Panc1 (cell line): ENCODE measurements around the gene OLFML2A. TPM values are rescaled to one million over a fixed set of nuclear protein-coding genes. Genes with fewer than 3 reads are reported as not detected.

Experiments used
- ATAC-seq: fragments of 200-7000 bp; cut with Tn5 transposase; 2 replicates; pipeline ENCODE4 v1.9.1; 2020; ENCODE audit warnings: mild to moderate bottlenecking, moderate library complexity
- BruUV-seq: library from RNA; stranded (reverse); fragments of 400-500 nt; replicated peaks from 2 replicates; lab custom pipeline; 2021; lab: Mats Ljungman, UMichigan
- CTCF ChIA-PET: fragments of 300-600 bp; sonication (Branson Sonifier 250); formaldehyde crosslinking; loops from one replicate; lab custom pipeline; 2022; ENCODE audit warnings: antibody characterized with exemption; lab: Charles Lee
- POLR2A ChIA-PET: fragments of 300-600 bp; sonication (Branson Sonifier 250); formaldehyde crosslinking; loops from one replicate; lab custom pipeline; 2022; ENCODE audit warnings: antibody characterized with exemption; lab: Charles Lee
- DNase-seq: peaks from one replicate; pipeline ENCODE4 v3.0.0-alpha.2; 2010; ENCODE audit warnings: low read depth, low spot score
- H3K27ac ChIP-seq: 2 replicates; pipeline ENCODE4 v1.5.1; 2011; ENCODE audit warnings: mild to moderate bottlenecking, low read length, inconsistent platforms
- H3K27me3 ChIP-seq: fragments of 200-500 bp; sonication (Bioruptor generic); 2 replicates; pipeline ENCODE4 v1.6.0; 2014; ENCODE audit warnings: low read length, inconsistent platforms; ENCODE audit not compliant: control insufficient read depth, insufficient read depth
- H3K36me3 ChIP-seq: fragments of 200-500 bp; sonication (Bioruptor generic); 2 replicates; pipeline ENCODE4 v1.5.1; 2014; ENCODE audit warnings: inconsistent platforms, mild to moderate bottlenecking, low read length, moderate library complexity; ENCODE audit not compliant: control insufficient read depth, insufficient read depth
- H3K4me1 ChIP-seq: 2 replicates; pipeline ENCODE4 v1.5.1; 2011; ENCODE audit warnings: inconsistent platforms, mild to moderate bottlenecking, low read length, moderate library complexity; ENCODE audit not compliant: control insufficient read depth, insufficient read depth
- H3K4me3 ChIP-seq, 2 experiments: 2 replicates each; pipeline ENCODE4 v1.5.1; 2011 to 2012; ENCODE audit warnings: low read depth in 2 of 2, low read length in 2 of 2, mild to moderate bottlenecking in 2 of 2, inconsistent platforms in 1 of 2, moderate library complexity in 1 of 2
- H3K9me3 ChIP-seq: fragments of 200-500 bp; sonication (Bioruptor generic); 2 replicates; pipeline ENCODE4 v1.5.1; 2014; ENCODE audit warnings: low read depth, mild to moderate bottlenecking, inconsistent platforms, low read length, moderate library complexity; ENCODE audit not compliant: control insufficient read depth, insufficient read depth
- CTCF ChIP-seq: fragments of 450-650 bp; IDR thresholded peaks from 2 replicates; pipeline ENCODE4 v1.5.1; 2017; ENCODE audit warnings: mild to moderate bottlenecking
- POLR2AphosphoS5 ChIP-seq: IDR thresholded peaks from 2 replicates; pipeline ENCODE4 v1.6.1; 2012; ENCODE audit warnings: mild to moderate bottlenecking, low read depth, low read length, moderate library complexity
- REST ChIP-seq, 2 experiments: IDR thresholded peaks; 2 replicates each; pipeline ENCODE4 v1.6.1; 2011 to 2012; ENCODE audit warnings: low read depth in 2 of 2, control low read depth in 1 of 2, low read length in 1 of 2, mild to moderate bottlenecking in 1 of 2, moderate library complexity in 1 of 2; ENCODE audit not compliant: insufficient read depth in 1 of 2
- SIN3A ChIP-seq: IDR thresholded peaks from 2 replicates; pipeline ENCODE4 v1.6.1; 2012; ENCODE audit warnings: low read depth, mild to moderate bottlenecking, low read length, moderate library complexity, borderline replicate concordance; ENCODE audit not compliant: insufficient read depth
- TCF7L2 ChIP-seq: IDR thresholded peaks from 2 replicates; pipeline ENCODE4 v1.6.1; 2011; ENCODE audit warnings: mild to moderate bottlenecking, low read depth, low read length, inconsistent platforms
- in situ Hi-C: cut with HindIII; loops from 2 replicates; pipeline ENCODE4 v1.10.0; 2016; ENCODE audit warnings: low sequenced_read_pairs, low pct_unique_long_range_greater_than_20kb
- intact Hi-C: fragments of 100-400 bp; cut with micrococcal nuclease; formaldehyde crosslinking; loops from one replicate; pipeline ENCODE4 v1.10.0; 2022; ENCODE audit not compliant: unreplicated experiment
- total RNA-seq: library from RNA; stranded (reverse); gene quantifications from one replicate; pipeline ENCODE4 v1.2.1, GENCODE V29; 2021; ENCODE audit not compliant: unreplicated experiment

The OLFML2A gene
- total RNA-seq, 1 experiment from 2014 or later, result 44.5 TPM

- CTCF ChIA-PET, result interaction anchor here (0.7 to 1.8 kb wide), 5 partner anchors 7 to 64 kb away, joined by 3 to 9 read pairs (median 7); partner anchors contain the start of genes OLFML2A and WDR38
- intact Hi-C loops (no loop called here), in situ Hi-C loops (no loop called here)
Measured at GRCh38 chr9:124841075-124841821, 64.3 kb downstream of the OLFML2A start.

More at GRCh38 chr9:124841075-124841821, 64.3 kb downstream of the OLFML2A start:
- no TSS peak for BruUV-seq
- TF ChIP-seq POLR2AphosphoS5, result no peak
- no peak for TF ChIP-seq SIN3A
- TF ChIP-seq REST (IDR thresholded peaks at IDR 0.05; ENCODE audit: insufficient read depth in 1 of 2, low read depth in 2 of 2, low read length in 1 of 2), result no peak
- TF ChIP-seq TCF7L2, result no peak
- no peak for TF ChIP-seq CTCF
- Histone ChIP-seq H3K4me1 (no peaks in the 10 kb centered on the region), H3K4me3 (no peak overlapping the region), H3K36me3 (no peaks in the 10 kb centered on the region), H3K9me3 (no peaks in the 10 kb centered on the region), H3K27ac (no peak overlapping the region), H3K27me3 (no peaks in the 10 kb centered on the region)
- POLR2A ChIA-PET, result no interaction called here
- no peak for DNase-seq
- no peak for ATAC-seq
